GM10847 (cell line): Measurements from ENCODE around the gene ARFGAP1.

Experiments
- POLR2A ChIP-seq: IDR thresholded peaks from 2 replicates; pipeline ENCODE4 v1.6.1; 2011; ENCODE audit not compliant: insufficient read length; ENCODE audit errors: extremely low read depth

ARFGAP1 gene

DNA sequence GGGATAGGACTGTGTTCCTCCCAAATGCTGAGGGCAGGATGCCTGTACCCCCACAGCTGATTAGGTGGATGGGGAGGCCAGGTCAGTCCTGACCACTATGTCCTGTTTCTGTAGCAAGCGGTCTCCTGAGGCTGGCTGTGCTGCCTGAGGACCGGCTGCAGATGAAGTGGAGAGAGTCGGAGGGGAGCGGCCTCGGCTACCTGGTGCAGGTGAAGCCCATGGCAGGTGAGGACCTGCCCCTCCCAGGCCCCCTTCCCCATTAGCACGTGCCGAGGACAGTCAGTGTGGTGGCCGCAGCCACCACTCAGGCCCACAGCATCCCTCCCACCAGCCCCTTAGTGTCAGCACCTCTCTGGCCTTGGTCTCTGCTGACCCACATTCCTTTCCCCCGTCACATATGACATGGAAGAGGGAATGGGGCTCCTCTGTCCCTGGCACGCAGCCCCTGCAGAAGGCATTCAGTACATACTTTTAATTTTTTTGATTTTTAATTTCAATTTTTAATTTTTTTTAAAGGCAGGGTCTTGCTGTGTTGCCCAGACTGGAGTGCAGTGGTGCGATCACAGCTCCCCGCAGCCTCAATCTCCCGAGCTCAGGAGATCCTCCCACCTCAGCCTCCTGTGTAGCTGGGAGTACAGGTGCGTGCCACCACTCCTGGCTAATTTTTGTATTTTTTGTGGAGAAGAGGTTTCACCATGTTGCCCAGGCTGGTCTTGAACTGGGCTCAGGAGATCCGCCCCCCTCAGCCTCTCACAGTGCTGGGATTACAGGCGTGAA is 25.4 kb downstream of the ARFGAP1 start:
- no peak for TF ChIP-seq POLR2A

DNA sequence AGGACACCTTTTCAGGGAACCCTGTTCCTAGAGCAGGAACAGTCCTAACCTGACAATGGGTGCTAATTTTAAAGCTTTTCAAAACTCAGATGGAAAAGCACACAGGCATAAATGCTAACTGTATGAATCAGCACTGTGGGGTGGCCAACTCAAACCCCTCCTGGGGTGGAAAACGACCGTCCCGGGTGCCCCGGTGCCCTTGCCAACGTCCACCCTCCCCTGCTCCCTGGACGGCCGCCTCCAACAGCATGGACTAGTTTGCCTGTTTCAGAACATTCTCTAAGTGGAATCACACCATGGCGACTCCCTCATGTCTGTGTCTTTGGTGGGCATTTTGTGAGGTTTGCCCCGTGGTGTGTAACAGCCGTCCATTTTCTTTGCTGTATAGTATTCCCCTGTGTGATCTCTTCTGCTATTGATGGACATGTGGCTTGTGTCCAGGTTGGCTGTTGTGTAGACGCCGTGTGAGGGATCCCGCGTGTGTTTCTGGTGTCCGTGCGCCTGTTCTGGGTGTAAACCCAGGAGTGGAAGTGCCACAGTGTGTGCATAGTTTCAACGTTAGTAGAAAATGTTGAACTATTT is 26.2 kb downstream of the ARFGAP1 start:
- TF ChIP-seq POLR2A = no peak

DNA sequence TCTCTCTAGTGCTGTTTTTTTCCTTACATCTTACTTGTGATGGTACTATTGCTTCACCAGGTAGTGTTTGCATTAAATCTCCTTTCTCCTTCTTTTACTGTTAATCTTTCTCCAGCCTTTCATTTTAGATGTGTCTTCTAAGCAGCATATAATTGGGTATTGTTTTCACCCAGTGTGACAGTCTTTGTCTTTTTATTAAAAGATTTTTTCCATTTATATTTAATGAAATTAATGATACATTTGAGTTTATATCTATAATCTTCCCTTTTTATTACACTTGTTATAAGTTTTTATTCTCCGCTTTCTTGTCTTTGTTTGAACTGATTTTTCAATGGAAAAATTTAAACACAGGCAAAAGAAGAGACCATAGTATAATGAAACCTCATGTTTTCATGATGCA is 29.1 kb downstream of the ARFGAP1 start:
- TF ChIP-seq POLR2A = no peak

DNA sequence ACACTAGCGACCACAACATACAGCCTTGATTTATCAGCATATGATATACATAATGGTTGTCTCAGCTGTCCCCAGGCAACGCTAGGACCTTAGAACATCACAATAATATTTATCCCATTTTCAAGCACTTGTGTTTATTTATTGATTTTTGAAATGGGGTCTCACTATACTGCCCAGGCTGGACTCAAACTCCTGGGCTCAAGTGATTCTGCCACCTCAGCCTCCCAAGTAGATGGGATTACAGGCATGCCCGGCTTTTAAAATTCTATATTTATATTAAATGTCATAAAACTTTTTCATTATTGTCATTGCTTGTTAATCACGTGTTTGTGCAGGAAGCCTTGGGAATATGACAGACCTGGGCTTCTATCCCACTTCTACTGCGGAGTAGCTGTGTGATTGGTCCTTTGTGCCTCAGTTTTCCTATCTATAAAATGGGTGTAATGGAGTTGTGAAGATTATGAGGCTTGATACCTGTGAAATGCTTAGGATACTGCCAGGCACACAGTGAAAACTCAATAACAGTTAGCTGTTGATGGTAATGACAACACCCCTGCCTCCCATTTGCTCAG is 30.6 kb downstream of the ARFGAP1 start:
- no peak for TF ChIP-seq POLR2A

DNA sequence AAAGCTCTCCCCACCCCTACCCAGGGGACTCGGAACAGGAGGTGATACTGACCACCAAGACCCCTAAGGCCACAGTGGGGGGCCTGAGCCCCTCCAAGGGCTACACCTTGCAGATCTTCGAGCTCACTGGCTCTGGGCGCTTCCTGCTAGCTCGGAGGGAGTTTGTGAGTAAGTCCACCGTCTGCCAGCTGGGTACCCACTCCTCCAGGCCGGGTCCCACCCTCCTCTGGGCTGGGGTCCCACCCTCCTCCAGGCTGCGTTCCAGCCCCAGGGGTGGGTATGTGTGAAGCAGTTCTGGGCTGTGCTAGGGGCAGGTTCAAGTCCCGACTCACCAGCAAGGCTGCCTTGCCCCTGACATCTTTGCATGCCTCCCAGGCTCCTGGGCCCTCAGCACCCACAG is 32.8 kb downstream of the ARFGAP1 start:
- TF ChIP-seq POLR2A = no peak

DNA sequence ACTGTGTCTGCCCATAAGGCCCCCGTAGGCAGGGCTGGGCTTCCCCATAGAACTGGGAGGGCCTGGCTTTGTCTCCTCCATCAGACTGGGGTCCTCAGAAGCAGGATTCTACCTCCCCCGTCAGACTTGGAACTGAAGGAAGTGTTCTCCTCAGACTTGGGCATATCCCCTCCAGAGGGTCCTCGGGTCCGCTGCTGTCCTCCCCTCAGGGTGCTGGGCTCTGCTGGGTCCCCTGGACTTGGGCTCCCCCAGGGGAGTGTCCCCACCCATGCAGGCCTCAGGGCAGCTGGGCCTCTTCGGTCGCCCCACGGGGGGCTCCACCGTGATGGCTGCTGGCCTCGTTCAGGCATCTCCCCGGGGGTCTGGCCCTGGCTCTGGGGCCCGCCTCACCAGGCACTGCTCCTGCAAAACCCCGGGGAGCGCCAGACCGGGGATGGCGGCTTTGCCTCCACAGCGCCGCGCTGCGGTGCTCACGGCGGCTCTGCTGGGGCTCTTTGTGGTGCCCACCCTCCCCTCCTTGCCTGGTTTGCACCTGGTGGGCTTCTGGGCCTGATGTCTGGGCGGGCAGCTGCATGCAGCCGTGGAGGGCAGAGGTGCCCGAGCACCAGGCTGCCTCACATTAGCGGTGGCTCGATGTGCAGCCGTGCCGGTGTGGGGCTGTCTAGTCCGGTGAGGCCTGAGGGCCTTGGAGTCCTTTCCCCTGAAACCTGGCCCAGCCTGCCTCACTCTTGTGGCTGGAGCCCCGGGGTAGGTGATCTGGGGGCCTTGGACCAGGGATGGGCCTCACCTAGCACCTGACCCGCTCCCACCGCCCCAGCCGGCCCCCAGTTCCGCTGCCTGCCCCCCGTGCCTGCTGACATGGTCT is 34.3 kb downstream of the ARFGAP1 start:
- TF ChIP-seq POLR2A = no peak

DNA sequence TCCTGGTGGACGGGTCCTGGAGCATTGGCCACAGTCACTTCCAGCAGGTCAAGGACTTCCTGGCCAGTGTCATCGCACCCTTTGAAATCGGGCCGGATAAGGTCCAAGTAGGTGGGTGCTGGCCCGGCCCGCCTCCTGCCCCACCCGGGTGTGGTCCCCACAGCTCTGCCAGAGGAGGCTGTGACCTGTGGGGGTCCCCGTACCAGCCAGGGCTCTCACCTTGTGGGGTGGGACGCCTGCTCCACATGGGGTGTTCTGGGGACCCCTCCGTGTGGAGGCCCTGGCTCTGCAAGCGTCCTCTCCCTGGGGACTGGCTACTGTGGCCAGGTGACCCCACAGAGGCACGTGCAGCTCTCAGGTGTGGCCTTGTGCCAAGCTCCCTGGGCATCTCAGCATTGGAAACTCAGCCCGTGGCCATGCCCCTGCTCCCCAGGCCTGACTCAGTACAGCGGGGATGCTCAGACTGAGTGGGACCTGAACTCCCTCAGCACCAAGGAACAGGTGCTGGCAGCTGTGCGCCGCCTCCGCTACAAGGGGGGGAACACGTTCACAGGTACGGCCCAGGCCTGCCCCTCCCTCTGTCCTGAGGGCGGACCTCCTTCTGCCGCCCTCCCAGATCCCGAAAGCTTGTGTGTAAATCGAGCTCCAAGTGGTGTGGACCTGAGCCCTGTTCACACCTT is 35.1 kb downstream of the ARFGAP1 start:
- no peak for TF ChIP-seq POLR2A

DNA sequence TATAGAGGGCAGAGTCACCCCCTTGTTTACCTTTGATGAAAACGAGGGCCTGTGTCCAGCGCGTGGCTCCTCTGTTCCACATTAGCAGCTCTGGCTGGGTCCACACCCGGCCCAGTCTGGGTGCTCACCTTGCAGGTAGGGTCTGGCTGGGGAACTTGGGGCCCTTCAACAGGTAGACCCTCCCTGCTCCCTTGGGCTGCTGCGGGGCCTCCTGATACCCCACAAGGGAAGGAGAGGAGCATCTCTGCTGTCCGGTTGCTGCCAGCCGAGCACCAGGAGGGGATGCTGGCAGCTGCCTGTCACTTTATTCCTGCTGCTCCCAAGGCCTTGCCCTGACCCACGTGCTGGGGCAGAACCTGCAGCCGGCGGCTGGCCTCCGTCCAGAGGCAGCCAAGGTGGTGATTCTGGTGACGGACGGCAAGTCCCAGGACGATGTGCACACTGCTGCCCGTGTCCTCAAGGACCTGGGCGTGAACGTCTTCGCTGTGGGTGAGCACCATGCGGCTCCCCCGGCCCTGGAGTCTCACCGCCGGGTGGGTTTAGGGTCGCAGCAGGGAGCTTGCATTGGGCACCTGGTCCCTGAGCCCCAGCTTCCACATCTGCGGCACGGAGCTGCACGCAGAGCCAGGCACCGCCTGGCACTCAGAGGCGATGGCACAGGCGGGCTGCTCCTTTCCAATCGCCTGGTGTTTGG is 35.8 kb downstream of the ARFGAP1 start:
- no peak for TF ChIP-seq POLR2A

DNA sequence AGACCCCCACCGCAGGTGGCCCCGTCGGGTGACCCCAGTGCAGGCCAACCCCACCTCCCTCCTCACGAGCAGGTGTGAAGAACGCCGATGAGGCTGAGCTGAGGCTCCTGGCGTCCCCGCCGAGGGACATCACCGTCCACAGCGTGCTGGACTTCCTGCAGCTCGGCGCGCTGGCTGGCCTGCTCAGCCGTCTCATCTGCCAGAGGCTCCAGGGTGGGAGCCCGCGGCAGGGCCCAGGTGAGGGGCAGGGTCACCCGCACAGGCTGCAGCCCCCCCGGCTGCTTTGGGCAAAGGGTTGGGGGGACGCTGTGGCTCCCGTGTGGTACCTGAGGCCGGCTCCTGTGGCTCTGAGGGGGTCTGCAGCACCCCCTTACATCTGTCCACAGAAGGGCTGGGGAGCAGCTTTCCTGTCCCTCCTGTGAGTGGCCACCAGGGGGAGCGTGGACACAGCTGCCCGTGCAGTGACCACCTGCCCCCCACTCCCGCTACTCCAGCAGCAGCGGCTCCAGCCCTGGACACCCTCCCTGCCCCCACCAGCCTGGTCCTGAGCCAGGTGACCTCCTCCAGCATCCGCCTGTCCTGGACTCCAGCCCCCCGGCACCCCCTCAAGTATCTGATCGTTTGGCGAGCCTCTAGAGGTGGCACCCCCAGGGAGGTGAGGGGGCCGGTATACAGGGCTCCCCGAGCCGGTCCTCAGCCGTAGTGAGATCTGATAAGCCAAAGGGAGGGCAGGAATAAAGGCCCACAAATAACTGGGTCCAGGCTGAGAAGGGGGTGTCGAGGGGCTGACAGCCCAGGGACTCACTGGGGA is 36.9 kb downstream of the ARFGAP1 start:
- no peak for TF ChIP-seq POLR2A

DNA sequence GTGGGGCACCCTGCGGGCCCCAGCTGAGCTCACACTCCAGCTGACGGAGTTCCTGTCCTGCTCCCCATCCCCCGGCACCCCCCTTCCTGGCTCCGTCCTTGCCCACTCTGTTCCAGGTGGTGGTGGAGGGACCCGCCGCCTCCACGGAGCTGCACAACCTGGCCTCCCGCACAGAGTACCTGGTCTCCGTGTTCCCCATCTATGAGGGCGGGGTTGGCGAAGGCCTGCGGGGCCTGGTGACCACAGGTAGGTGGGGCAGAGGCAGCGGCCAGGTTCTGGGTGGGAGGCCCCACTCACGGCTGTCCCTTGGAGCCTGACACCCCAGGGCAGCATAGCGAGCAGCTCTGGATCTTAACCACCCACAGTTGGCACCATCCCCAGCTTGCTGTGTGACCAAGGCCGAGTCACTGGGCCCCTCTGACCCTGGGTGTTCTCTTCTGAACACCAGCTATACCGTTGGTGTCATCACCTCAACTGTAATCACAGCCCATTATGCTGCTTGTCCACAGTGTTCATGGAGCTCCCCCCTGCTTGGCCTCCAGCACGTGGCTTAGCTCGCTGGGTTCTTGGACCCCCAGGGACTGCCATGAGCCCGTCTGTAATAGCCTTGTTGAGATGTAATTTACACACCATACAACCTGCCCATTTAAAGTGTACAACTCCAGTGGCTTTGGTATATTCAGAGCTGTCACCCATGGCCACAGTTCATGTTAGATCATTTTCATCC is 37.8 kb downstream of the ARFGAP1 start:
- TF ChIP-seq POLR2A = no peak

DNA sequence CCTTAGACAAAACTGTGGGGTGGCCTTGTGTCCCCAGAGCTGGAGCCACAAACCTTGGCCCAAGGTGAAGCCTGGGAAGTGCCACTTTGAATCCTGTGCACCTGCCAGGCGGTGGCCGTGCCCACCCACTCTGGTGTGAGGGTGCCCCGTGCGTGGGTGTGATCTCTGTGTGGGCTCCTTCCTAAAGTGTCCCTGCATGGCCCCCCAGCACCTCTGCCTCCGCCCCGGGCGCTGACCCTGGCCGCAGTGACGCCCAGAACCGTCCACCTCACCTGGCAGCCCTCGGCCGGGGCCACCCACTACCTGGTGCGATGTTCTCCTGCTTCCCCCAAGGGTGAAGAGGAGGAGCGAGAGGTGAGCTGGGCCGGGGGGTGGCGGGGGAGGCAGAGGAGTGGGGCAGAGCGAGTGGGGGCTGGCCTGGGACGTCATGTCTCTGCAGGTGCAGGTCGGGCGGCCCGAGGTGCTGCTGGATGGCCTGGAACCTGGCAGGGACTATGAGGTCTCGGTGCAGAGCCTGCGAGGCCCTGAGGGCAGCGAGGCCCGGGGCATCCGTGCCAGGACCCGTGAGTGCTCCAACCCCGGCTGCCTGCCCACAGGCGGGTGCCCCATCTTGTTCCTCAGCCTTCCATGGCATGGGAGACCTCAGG is 38.7 kb downstream of the ARFGAP1 start:
- TF ChIP-seq POLR2A = no peak

DNA sequence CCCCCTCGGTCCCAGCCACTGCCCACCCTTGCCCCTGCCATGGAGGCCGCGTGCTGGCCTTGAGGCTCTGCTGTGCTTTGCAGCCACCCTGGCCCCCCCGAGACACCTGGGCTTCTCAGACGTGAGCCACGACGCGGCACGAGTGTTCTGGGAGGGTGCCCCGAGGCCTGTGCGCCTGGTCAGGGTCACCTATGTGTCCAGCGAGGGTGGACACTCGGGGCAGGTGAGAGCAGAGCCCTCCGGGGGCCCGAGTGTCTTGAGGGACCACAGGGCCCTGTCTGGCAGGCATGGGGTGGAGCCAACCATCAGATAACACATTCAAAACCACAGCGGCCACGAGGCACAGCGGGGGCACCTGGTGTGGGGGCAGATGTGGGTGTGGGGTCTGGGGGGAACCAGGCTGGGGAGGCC is 39.2 kb downstream of the ARFGAP1 start:
- TF ChIP-seq POLR2A = no peak

DNA sequence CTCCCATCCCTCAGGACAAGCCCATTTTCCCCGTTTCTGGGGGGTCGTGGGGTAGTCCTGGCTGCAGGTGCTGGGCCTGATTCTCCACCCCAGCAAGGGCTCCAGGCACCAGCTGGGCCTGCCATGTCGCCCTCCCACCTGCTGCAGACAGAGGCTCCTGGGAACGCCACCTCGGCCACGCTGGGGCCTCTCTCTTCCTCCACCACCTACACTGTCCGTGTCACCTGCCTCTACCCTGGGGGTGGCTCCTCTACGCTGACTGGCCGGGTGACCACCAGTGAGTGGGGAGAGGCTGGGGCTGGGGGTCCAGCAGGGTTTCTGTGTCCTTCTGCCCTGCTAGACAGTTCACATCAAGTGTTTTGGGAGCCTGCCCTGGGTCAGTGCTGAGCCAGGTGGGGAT is 39.7 kb downstream of the ARFGAP1 start:
- TF ChIP-seq POLR2A = no peak
